K562 (cell line): ENCODE results near the gene EIPR1. TPM values are rescaled to one million over a fixed set of nuclear protein-coding genes. Genes with fewer than 3 reads are reported as not detected.

ENCODE experiments used
- ATAC-seq: fragments of 200-7000 bp; cut with Tn5 transposase; 3 replicates; pipeline ENCODE4 v1.9.1; 2020; ENCODE audit warnings: moderate library complexity
- BruUV-seq: library from RNA; stranded (reverse); fragments of 400-500 nt; replicated peaks from 2 replicates; lab custom pipeline; 2021; lab: Mats Ljungman, UMichigan
- CTCF ChIA-PET: fragments of 300-600 bp; formaldehyde crosslinking; extraction: SDS; loops from one replicate; lab custom pipeline; 2021; ENCODE audit warnings: low intra/inter-chr PET ratio; lab: Yijun Ruan, JAX
- POLR2A ChIA-PET: fragments of 300-600, 350-650 bp; sonication (Branson Sonifier 250); formaldehyde crosslinking; extraction: SDS; loops from one replicate; lab custom pipeline; 2021; ENCODE audit warnings: antibody characterized with exemption, inconsistent platforms; lab: Yijun Ruan, JAX
- DNase-seq, 4 experiments: peaks; one replicate each; pipeline versions ENCODE4 v3.0.0 to v3.0.0-alpha.2; 2011 to 2018; ENCODE audit warnings: low spot score in 3 of 4, mixed read lengths in 3 of 4; ENCODE audit errors: extremely low read depth in 1 of 4
- FAIRE-seq: peaks from 2 replicates; lab custom pipeline; 2011; peaks lifted over from hg19 to GRCh38; lab: Jason Lieb, UNC
- H2AFZ ChIP-seq: 2 replicates; pipeline ENCODE4 v1.6.0; 2011; ENCODE audit warnings: low read depth, low read length, control low read depth, inconsistent platforms
- H3K27ac ChIP-seq: fragments of 200-600 bp; 3 replicates; pipeline ENCODE4 v1.8.0; 2011; ENCODE audit warnings: low read depth, mild to moderate bottlenecking, control low read depth, inconsistent platforms, low read length, moderate library complexity, mixed read lengths; ENCODE audit errors: extremely low read depth
- H3K27me3 ChIP-seq, 2 experiments: fragments of 300-600 bp in 1 of 2; 2 replicates in 1 of 2; 3 replicates in 1 of 2; pipeline versions ENCODE4 v1.6.0 to v1.8.0; 2011; ENCODE audit warnings: inconsistent platforms in 2 of 2, low read length in 2 of 2, mild to moderate bottlenecking in 1 of 2, mixed read lengths in 1 of 2, moderate library complexity in 1 of 2; ENCODE audit not compliant: control insufficient read depth in 2 of 2, insufficient read depth in 2 of 2
- H3K36me3 ChIP-seq: fragments of 300-600 bp; 3 replicates; pipeline ENCODE4 v1.8.0; 2011; ENCODE audit warnings: mild to moderate bottlenecking, low read length, inconsistent platforms; ENCODE audit not compliant: control insufficient read depth, insufficient read depth
- H3K4me1 ChIP-seq, 2 experiments: fragments of 200-600 bp in 1 of 2; replicated peaks in 1 of 2; 2 replicates in 1 of 2; 3 replicates in 1 of 2; pipeline versions ENCODE4 v1.5.1 to v1.8.0; 2011; ENCODE audit warnings: inconsistent platforms in 2 of 2, low read length in 2 of 2, mild to moderate bottlenecking in 1 of 2, mixed read lengths in 1 of 2, moderate library complexity in 1 of 2; ENCODE audit not compliant: control insufficient read depth in 2 of 2, insufficient read depth in 2 of 2
- H3K4me2 ChIP-seq: 2 replicates; pipeline ENCODE4 v1.6.1; 2011; ENCODE audit warnings: low read length, control low read depth, inconsistent platforms, mixed read lengths; ENCODE audit not compliant: insufficient read depth
- H3K4me3 ChIP-seq: fragments of 200-600 bp; sonication (generic), shearing (Covaris generic); 2 replicates; pipeline ENCODE4 v1.5.1; 2016; ENCODE audit warnings: control low read depth, inconsistent platforms
- H3K79me2 ChIP-seq: fragments of 200-600 bp; 3 replicates; pipeline ENCODE4 v1.8.0; 2011; ENCODE audit warnings: low read length, inconsistent platforms; ENCODE audit not compliant: control insufficient read depth, insufficient read depth
- H3K9ac ChIP-seq, 2 experiments: 2 replicates each; pipeline versions ENCODE4 v1.6.0 to v1.6.1; 2011; ENCODE audit warnings: low read depth in 2 of 2, low read length in 2 of 2, control low read depth in 1 of 2, inconsistent platforms in 1 of 2, mild to moderate bottlenecking in 1 of 2, mixed read lengths in 1 of 2; ENCODE audit not compliant: insufficient read depth in 1 of 2
- H3K9me1 ChIP-seq: one replicate; pipeline ENCODE4 v1.6.0; 2011; ENCODE audit warnings: inconsistent platforms, mild to moderate bottlenecking, low read length, moderate library complexity; ENCODE audit not compliant: control insufficient read depth, insufficient read depth
- H3K9me3 ChIP-seq: replicated peaks from 2 replicates; pipeline ENCODE4 v1.5.1; 2011; ENCODE audit warnings: low read depth, low read length, inconsistent platforms; ENCODE audit not compliant: control insufficient read depth, insufficient read depth
- H4K20me1 ChIP-seq: replicated peaks from 2 replicates; pipeline ENCODE4 v1.6.1; 2011; ENCODE audit warnings: low read length, inconsistent platforms, mixed read lengths; ENCODE audit not compliant: control insufficient read depth, insufficient read depth
- CSDE1 ChIP-seq, 2 experiments: fragments of 450-650 bp; IDR thresholded peaks; 2 replicates each; pipeline ENCODE4 v1.6.1; 2016; ENCODE audit warnings: mild to moderate bottlenecking in 1 of 2
- ILF3 ChIP-seq: fragments of 450-650 bp; IDR thresholded peaks from 2 replicates; pipeline ENCODE4 v1.6.1; 2018; ENCODE audit warnings: antibody characterized with exemption, mild to moderate bottlenecking, moderate library complexity, borderline replicate concordance
- JUN ChIP-seq, 2 experiments: sonication (generic) in 1 of 2; formaldehyde crosslinking in 1 of 2; IDR thresholded peaks; 2 replicates each; pipeline versions ENCODE4 v1.6.1 to v1.8.0; 2012 to 2022; ENCODE audit warnings: borderline replicate concordance in 2 of 2, mild to moderate bottlenecking in 2 of 2, improper control_type of control experiment in 1 of 2, low read depth in 1 of 2, low read length in 1 of 2, missing genetic modification reagents in 1 of 2
- KHSRP ChIP-seq: fragments of 450-650 bp; IDR thresholded peaks from 2 replicates; pipeline ENCODE4 v1.6.1; 2017
- LCOR ChIP-seq: sonication (generic); formaldehyde crosslinking; IDR thresholded peaks from 2 replicates; pipeline ENCODE4 v1.8.0; 2022; ENCODE audit warnings: mild to moderate bottlenecking, missing genetic modification reagents
- MTA1 ChIP-seq: fragments of 450-650 bp; IDR thresholded peaks from 2 replicates; pipeline ENCODE4 v1.6.1; 2017; ENCODE audit warnings: borderline replicate concordance
- SMARCA5 ChIP-seq: fragments of 450-650 bp; IDR thresholded peaks from 2 replicates; pipeline ENCODE4 v1.6.1; 2016
- SUPT5H ChIP-seq: fragments of 450-650 bp; IDR thresholded peaks from 2 replicates; pipeline ENCODE4 v1.6.1; 2016
- WGBS: fragments of 100-300 bp; shearing (Covaris generic); methylation state at CpG from one replicate; pipeline ENCODE4 v1.1.6; 2016; ENCODE audit warnings: low coverage, mixed read lengths; ENCODE audit not compliant: insufficient coverage; ENCODE audit errors: missing lambda C conversion rate; 5-methylcytosine and 5-hydroxymethylcytosine counted together
- in situ Hi-C: fragments of 300-500 bp; cut with MboI; formaldehyde crosslinking; loops from 4 replicates; pipeline ENCODE4 v1.15.0; 2018; ENCODE audit warnings: inconsistent platforms, mixed read lengths
- intact Hi-C: fragments of 100-400 bp; cut with micrococcal nuclease; formaldehyde crosslinking; loops from 2 replicates; pipeline ENCODE4 v1.14.2; 2022
- polyA plus RNA-seq, 8 experiments: library from polyadenylated mRNA; depleted of rRNA in 4 of 8; stranded (reverse) in 5 of 8; unstranded in 3 of 8; fragments of >200 nt; fragmentation: Nextera tagmentation in 2 of 8; fragmentation: Illumina TruSeq in 1 of 8; extraction: Ambion mirVana in 2 of 8; extraction: Trizol in 1 of 8; gene quantifications; 2 replicates each; pipeline versions ENCODE4 v1.2.1 to v1.2.3, GENCODE V29; 2011 to 2014; ENCODE audit warnings: inconsistent platforms in 1 of 8, missing spikeins in 1 of 8
- total RNA-seq, 7 experiments: library from RNA; depleted of rRNA in 6 of 7; stranded (reverse); fragments of >200 nt in 6 of 7; fragmentation: Illumina TruSeq in 2 of 7; extraction: Trizol in 2 of 7; gene quantifications; 2 replicates each; pipeline versions ENCODE4 v1.2.1 to v1.2.3, GENCODE V29; 2011 to 2021; ENCODE audit warnings: low replicate concordance in 1 of 7
- TF ChIP-seq, protein P1 (sequence below), 2 experiments: fragments of 450-650 bp in 1 of 2; sonication (generic) in 1 of 2; formaldehyde crosslinking; conservative IDR thresholded peaks; 2 replicates each; pipeline versions ENCODE4 v1.4.0 to v1.8.1; 2020 to 2022; ENCODE audit warnings: mild to moderate bottlenecking in 1 of 2, missing genetic modification reagents in 1 of 2
- TF ChIP-seq, protein P2 (sequence below): fragments of 450-650 bp; formaldehyde crosslinking; IDR thresholded peaks from 2 replicates; pipeline ENCODE4 v1.4.0; 2020; ENCODE audit warnings: mild to moderate bottlenecking, mixed read lengths
- TF ChIP-seq, protein P3 (sequence below): fragments of 250-450 bp; sonication (Bioruptor Pico); IDR thresholded peaks from 2 replicates; pipeline ENCODE4 v1.5.0; 2021; ENCODE audit warnings: mild to moderate bottlenecking, borderline replicate concordance

EIPR1 gene
- total and polyA plus RNA-seq, 9 of the 15 experiments (the other 6 are each of a cell fraction or from before 2014, with no cell fraction given) = 19.9 to 54.4 (median 35.9) TPM

DNA sequence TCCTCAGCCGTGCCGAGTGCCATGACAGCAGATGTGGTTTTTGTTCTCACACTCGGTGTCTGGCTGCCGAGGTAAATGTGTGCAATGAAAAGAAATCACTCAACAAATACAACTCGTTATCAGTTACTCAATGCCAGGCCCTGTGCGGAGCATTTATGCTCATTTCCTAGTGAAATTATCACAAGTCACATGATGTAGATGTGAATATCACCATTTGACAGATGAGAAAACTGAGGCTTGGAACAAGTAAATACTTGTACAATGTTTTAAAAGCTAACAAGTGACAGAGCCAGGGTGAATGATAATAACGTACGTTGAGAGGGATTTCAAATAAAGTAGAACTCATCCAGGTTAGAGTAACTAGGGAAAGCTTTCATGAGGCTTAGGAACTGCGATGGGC, 174.7 kb downstream of the EIPR1 start (continued):
- TF ChIP-seq CSDE1 (IDR thresholded peaks at IDR 0.05) (no peak), JUN (IDR thresholded peaks at IDR 0.05; ENCODE audit: borderline replicate concordance, low read depth, low read length) (no peak), JUN (CRISPR knock-in tag; IDR thresholded peaks at IDR 0.05; ENCODE audit: borderline replicate concordance) (no peak), SMARCA5 (no peak), SUPT5H (no peak)
- TF ChIP-seq, protein P1, sequence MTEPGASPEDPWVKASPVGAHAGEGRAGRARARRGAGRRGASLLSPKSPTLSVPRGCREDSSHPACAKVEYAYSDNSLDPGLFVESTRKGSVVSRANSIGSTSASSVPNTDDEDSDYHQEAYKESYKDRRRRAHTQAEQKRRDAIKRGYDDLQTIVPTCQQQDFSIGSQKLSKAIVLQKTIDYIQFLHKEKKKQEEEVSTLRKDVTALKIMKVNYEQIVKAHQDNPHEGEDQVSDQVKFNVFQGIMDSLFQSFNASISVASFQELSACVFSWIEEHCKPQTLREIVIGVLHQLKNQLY (CRISPR knock-in tag; conservative IDR thresholded peaks at IDR 0.05) = no peak
- TF ChIP-seq, protein P2, sequence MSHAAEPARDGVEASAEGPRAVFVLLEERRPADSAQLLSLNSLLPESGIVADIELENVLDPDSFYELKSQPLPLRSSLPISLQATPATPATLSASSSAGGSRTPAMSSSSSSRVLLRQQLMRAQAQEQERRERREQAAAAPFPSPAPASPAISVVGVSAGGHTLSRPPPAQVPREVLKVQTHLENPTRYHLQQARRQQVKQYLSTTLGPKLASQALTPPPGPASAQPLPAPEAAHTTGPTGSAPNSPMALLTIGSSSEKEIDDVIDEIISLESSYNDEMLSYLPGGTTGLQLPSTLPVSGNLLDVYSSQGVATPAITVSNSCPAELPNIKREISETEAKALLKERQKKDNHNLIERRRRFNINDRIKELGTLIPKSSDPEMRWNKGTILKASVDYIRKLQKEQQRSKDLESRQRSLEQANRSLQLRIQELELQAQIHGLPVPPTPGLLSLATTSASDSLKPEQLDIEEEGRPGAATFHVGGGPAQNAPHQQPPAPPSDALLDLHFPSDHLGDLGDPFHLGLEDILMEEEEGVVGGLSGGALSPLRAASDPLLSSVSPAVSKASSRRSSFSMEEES (CRISPR knock-in tag) = peak; percentile 25; the same call in 1 of the 2 replicates

DNA sequence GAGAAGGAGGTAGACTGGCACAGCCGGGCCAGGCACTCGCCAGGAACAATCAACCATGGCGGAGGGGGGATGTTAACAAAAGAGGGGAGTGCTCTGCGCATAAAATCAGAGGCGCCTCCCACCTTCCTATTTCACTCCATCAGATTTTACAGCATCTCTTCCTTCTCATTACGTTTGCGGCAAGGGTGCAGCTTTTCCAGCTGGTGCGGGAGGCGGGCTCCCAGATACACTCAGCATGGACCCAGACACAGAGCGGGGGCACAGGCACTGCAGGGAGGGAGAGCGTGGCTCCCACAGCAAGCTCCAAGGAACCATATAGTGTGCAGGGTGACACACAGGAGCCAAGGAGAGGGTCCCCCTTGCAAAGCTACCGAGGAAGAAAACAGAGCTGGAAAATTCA, 176.3 kb downstream of the EIPR1 start:
- Histone ChIP-seq H3K9me3 (no peaks in the 10 kb centered on the region), H3K4me1 (peaks cover 0 to 14% of the 10 kb centered on the region in 2 experiments; a peak in 2 of 5 replicates), H3K27ac (no peak overlapping the region), H2AFZ (no peak overlapping the region), H4K20me1 (no peaks in the 10 kb centered on the region; the same call in 1 of the 2 replicates), H3K36me3 (peaks cover 9% of the 10 kb centered on the region; the same call in 2 of the 3 replicates), H3K4me2 (no peak overlapping the region), H3K79me2 (no peaks in the 10 kb centered on the region), H3K9ac (no peak overlapping the region), H3K9me1 (peaks cover 3% of the 10 kb centered on the region), H3K27me3 (no peaks in the 10 kb centered on the region), H3K4me3 (no peak overlapping the region)
- TF ChIP-seq MTA1 (no peak), ILF3 (no peak), KHSRP (no peak), LCOR (CRISPR knock-in tag) (no peak)
- TF ChIP-seq, protein P3, sequence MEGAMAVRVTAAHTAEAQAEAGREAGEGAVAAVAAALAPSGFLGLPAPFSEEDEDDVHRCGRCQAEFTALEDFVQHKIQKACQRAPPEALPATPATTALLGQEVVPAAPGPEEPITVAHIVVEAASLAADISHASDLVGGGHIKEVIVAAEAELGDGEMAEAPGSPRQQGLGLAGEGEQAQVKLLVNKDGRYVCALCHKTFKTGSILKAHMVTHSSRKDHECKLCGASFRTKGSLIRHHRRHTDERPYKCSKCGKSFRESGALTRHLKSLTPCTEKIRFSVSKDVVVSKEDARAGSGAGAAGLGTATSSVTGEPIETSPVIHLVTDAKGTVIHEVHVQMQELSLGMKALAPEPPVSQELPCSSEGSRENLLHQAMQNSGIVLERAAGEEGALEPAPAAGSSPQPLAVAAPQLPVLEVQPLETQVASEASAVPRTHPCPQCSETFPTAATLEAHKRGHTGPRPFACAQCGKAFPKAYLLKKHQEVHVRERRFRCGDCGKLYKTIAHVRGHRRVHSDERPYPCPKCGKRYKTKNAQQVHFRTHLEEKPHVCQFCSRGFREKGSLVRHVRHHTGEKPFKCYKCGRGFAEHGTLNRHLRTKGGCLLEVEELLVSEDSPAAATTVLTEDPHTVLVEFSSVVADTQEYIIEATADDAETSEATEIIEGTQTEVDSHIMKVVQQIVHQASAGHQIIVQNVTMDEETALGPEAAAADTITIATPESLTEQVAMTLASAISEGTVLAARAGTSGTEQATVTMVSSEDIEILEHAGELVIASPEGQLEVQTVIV = no peak
- intact Hi-C loops (no loop called here), in situ Hi-C loops (no loop called here)
- WGBS = 86% methylated on average over 9 of the region's 12 CpGs
- BruUV-seq = no TSS peak
- ChIA-PET POLR2A (interaction anchor here (0.6 kb wide), 1 partner anchor 1466 kb away, joined by 3 read pairs; no protein-coding TSS in a partner anchor), CTCF (no interaction called here)
- no peak for FAIRE-seq
- ATAC-seq = no peak
- DNase-seq = no peak
